ENCODE results near the gene CDX1. TPM values are rescaled to one million over a fixed set of nuclear protein-coding genes. Genes with fewer than 3 reads are reported as not detected.
"Not testable (repeated sequence)": the region's sequence is repeated elsewhere in the genome, so short reads cannot be mapped to it uniquely, and the experiment has no call there.

Gene CDX1
- total RNA-seq, 4 donors from 2014 or later = 1.5 TPM; not detected in 3

- in situ Hi-C loops (cut with MboI; ENCODE audit: low sequenced_read_pairs in 4 of 4) = no loop called here
- Histone ChIP-seq H3K4me3 (no peak overlapping the region), H3K36me3 (peaks cover 0 to 22% of the 10 kb centered on the region in 2 donors)
Measured at GRCh38 chr5:150230842-150231241, 64.3 kb downstream of the CDX1 start.

DNA sequence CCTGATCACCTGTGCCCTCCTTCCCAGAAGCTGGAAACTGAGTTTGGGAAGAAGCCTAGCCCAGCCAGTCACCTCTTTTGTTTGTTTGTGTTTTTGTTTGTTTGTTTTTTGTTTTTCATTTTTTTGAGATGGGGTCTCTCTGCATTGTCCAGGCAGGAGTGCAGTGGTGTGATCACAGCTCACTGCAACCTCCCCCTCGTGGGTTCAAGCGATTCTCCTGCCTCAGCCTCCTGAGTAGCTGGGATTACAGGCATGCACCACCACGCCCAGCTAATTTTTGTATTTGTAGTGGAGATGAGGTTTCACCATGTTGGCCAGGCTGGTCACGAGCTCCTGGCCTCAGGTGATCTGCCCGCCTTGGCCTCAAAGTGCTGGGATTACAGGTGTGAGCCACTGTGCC is 67.1 kb downstream of the CDX1 start:
- H3K4me1 ChIP-seq; H3K27me3 ChIP-seq; ATAC-seq; DNase-seq; intact Hi-C loops (cut with DNase I; ENCODE audit: low total_unique reads); in situ Hi-C loops (cut with MboI; ENCODE audit: low sequenced_read_pairs in 4 of 4); H3K4me3 ChIP-seq; H3K9me3 ChIP-seq: not testable (repeated sequence)
- Histone ChIP-seq H3K27ac (peak overlapping the region in 1 of 4 donors; percentile 40), H3K36me3 (peaks cover 0 to 28% of the 10 kb centered on the region in 2 donors)

More at GRCh38 chr5:150230842-150231241, 64.3 kb downstream of the CDX1 start:
- no peak for ATAC-seq
- H3K9me3 ChIP-seq = no peaks in the 10 kb centered on the region
- DNase-seq = no peak
- no peak overlapping the region for H3K27ac ChIP-seq
- no peaks in the 10 kb centered on the region for H3K4me1 ChIP-seq
- H3K27me3 ChIP-seq = no peaks in the 10 kb centered on the region
- intact Hi-C loops (cut with DNase I; ENCODE audit: low total_unique reads) = no loop called here
- TF ChIP-seq, protein P1, sequence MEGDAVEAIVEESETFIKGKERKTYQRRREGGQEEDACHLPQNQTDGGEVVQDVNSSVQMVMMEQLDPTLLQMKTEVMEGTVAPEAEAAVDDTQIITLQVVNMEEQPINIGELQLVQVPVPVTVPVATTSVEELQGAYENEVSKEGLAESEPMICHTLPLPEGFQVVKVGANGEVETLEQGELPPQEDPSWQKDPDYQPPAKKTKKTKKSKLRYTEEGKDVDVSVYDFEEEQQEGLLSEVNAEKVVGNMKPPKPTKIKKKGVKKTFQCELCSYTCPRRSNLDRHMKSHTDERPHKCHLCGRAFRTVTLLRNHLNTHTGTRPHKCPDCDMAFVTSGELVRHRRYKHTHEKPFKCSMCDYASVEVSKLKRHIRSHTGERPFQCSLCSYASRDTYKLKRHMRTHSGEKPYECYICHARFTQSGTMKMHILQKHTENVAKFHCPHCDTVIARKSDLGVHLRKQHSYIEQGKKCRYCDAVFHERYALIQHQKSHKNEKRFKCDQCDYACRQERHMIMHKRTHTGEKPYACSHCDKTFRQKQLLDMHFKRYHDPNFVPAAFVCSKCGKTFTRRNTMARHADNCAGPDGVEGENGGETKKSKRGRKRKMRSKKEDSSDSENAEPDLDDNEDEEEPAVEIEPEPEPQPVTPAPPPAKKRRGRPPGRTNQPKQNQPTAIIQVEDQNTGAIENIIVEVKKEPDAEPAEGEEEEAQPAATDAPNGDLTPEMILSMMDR (IDR thresholded peaks at IDR 0.05 in 4 of 5, conservative IDR thresholded peaks at IDR 0.05 in 1 of 5) = no peak
- TF ChIP-seq POLR2A (IDR thresholded peaks at IDR 0.05) = no peak

Other genes starting within 250 kb of the CDX1 start
- not detected for gene PDE6A, start 222.0 kb upstream of the CDX1 start, total RNA-seq
- 1 to 10 TPM; 3.0 to 9.9 (median 6.9) TPM for gene SLC26A2, start 206.0 kb upstream of the CDX1 start, total RNA-seq
- 1 to 10 TPM in 3 of 4 donors, under 1 TPM in 1; 0.62 to 3.0 (median 2.3) TPM for gene TIGD6, start 166.1 kb upstream of the CDX1 start, total RNA-seq
- gene HMGXB3, start 166.0 kb upstream of the CDX1 start, total RNA-seq = 10 to 100 TPM; 19.7 to 27.0 (median 23.9) TPM
- 10 to 100 TPM in 2 of 4 donors, 1 to 10 TPM in 2; 7.5 to 17.0 (median 9.8) TPM for gene CSF1R, start 80.2 kb upstream of the CDX1 start, total RNA-seq
- gene PDGFRB, start 10.9 kb upstream of the CDX1 start, total RNA-seq = 10 to 100 TPM; 27.9 to 58.4 (median 52.5) TPM
- gene SLC6A7, start 23.3 kb downstream of the CDX1 start, total RNA-seq = under 1 TPM in 1 of 4 donors, not detected in 3; 0.07 TPM
- 10 to 100 TPM; 32.0 to 78.1 (median 48.6) TPM for gene CAMK2A, start 123.0 kb downstream of the CDX1 start, total RNA-seq
- gene ARSI, start 136.1 kb downstream of the CDX1 start, total RNA-seq = not detected
- 10 to 100 TPM; 22.1 to 31.7 (median 27.1) TPM for gene TCOF1, start 190.9 kb downstream of the CDX1 start, total RNA-seq
- 100 to 1,000 TPM; 123 to 291 (median 160) TPM for gene CD74, start 246.1 kb downstream of the CDX1 start, total RNA-seq